HK-2 (cell line): ENCODE results near the gene MSL1.

Experiments
- DNase-seq: peaks from one replicate; pipeline ENCODE4 v3.0.0-alpha.2; 2018; ENCODE audit not compliant: unreplicated experiment

Gene MSL1

GRCh38 chr17:40121181-40122135, at the start of gene MSL1:
MSL1 (plus strand) TSS chr17:40121971; CDS start chr17:40122613, 642 bp downstream.
- DNase-seq, result peak; percentile 85

- no peak for DNase-seq
Measured at GRCh38 chr17:40072040-40072734, 49.6 kb upstream of the MSL1 start.

- no peak for DNase-seq
Measured at GRCh38 chr17:40072735-40073346, 48.9 kb upstream of the MSL1 start.

- no peak for DNase-seq
Measured at GRCh38 chr17:40073454-40074174, 48.2 kb upstream of the MSL1 start.

- no peak for DNase-seq
Measured at GRCh38 chr17:40074175-40074512, 47.6 kb upstream of the MSL1 start.

GRCh38 chr17:40074871-40075200, 46.9 kb upstream of the MSL1 start:
- no peak for DNase-seq

GRCh38 chr17:40075201-40075941, 46.4 kb upstream of the MSL1 start:
- peak; percentile 57 for DNase-seq

GRCh38 chr17:40075942-40076498, 45.8 kb upstream of the MSL1 start:
- DNase-seq, result no peak

GRCh38 chr17:40076591-40076990, 45.2 kb upstream of the MSL1 start:
- DNase-seq, result no peak

GRCh38 chr17:40079545-40079944, 42.2 kb upstream of the MSL1 start:
- no peak for DNase-seq

- no peak for DNase-seq
Measured at GRCh38 chr17:40084477-40084876, 37.3 kb upstream of the MSL1 start.

GRCh38 chr17:40086150-40087044, 35.4 kb upstream of the MSL1 start:
- DNase-seq, result no peak

GRCh38 chr17:40087049-40087794, 34.5 kb upstream of the MSL1 start:
- no peak for DNase-seq

GRCh38 chr17:40087903-40088718, 33.7 kb upstream of the MSL1 start:
- DNase-seq, result no peak

GRCh38 chr17:40089077-40089895, 32.5 kb upstream of the MSL1 start:
- no peak for DNase-seq

- DNase-seq, result no peak
Measured at GRCh38 chr17:40090237-40091119, 31.3 kb upstream of the MSL1 start.
